ENCODE measurements around the gene PROSER2.
"Not testable (repeated sequence)": the region's sequence is repeated elsewhere in the genome, so short reads cannot be mapped to it uniquely, and the experiment has no call there.

Gene PROSER2

GRCh38 chr10:11837372-11838161 lies 14.4 kb downstream of the PROSER2 start:
- no peak for DNase-seq (ENCODE audit: low read depth)

- DNase-seq (ENCODE audit: low read depth), result no peak
Measured at GRCh38 chr10:11838298-11838852, 15.2 kb downstream of the PROSER2 start.

- DNase-seq (ENCODE audit: low read depth), result no peak
Measured at GRCh38 chr10:11841375-11841774, 18.2 kb downstream of the PROSER2 start.

- no peak for DNase-seq (ENCODE audit: low read depth)
Measured at GRCh38 chr10:11842411-11842810, 19.3 kb downstream of the PROSER2 start.

GRCh38 chr10:11845113-11845512 lies 22.0 kb downstream of the PROSER2 start:
- DNase-seq (ENCODE audit: low read depth), result no peak

- DNase-seq (ENCODE audit: low read depth), result no peak
Measured at GRCh38 chr10:11846542-11846941, 23.4 kb downstream of the PROSER2 start.

GRCh38 chr10:11849277-11849676 lies 26.1 kb downstream of the PROSER2 start:
- DNase-seq (ENCODE audit: low read depth), result no peak

GRCh38 chr10:11849911-11850310 lies 26.8 kb downstream of the PROSER2 start:
- DNase-seq (ENCODE audit: low read depth), result no peak

- no peak for DNase-seq (ENCODE audit: low read depth)
Measured at GRCh38 chr10:11851910-11852309, 28.8 kb downstream of the PROSER2 start.

GRCh38 chr10:11852637-11853036 lies 29.5 kb downstream of the PROSER2 start:
- not testable (repeated sequence) for DNase-seq (ENCODE audit: low read depth)

- DNase-seq (ENCODE audit: low read depth), result no peak
Measured at GRCh38 chr10:11853468-11853867, 30.3 kb downstream of the PROSER2 start.

GRCh38 chr10:11854301-11854700 lies 31.1 kb downstream of the PROSER2 start:
- no peak for DNase-seq (ENCODE audit: low read depth)

GRCh38 chr10:11856089-11856488 lies 32.9 kb downstream of the PROSER2 start:
- DNase-seq (ENCODE audit: low read depth), result no peak

GRCh38 chr10:11856678-11857077 lies 33.5 kb downstream of the PROSER2 start:
- no peak for DNase-seq (ENCODE audit: low read depth)

GRCh38 chr10:11858093-11858492 lies 34.9 kb downstream of the PROSER2 start:
- DNase-seq (ENCODE audit: low read depth), result no peak

GRCh38 chr10:11861341-11861740 lies 38.2 kb downstream of the PROSER2 start:
- DNase-seq (ENCODE audit: low read depth), result no peak

- no peak for DNase-seq (ENCODE audit: low read depth)
Measured at GRCh38 chr10:11861811-11862428, 38.8 kb downstream of the PROSER2 start.

GRCh38 chr10:11863353-11864109 lies 40.4 kb downstream of the PROSER2 start:
- DNase-seq (ENCODE audit: low read depth), result no peak

- no peak for DNase-seq (ENCODE audit: low read depth)
Measured at GRCh38 chr10:11864727-11865126, 41.6 kb downstream of the PROSER2 start.

- DNase-seq (ENCODE audit: low read depth), result no peak
Measured at GRCh38 chr10:11865561-11865960, 42.4 kb downstream of the PROSER2 start.

- no peak for DNase-seq (ENCODE audit: low read depth)
Measured at GRCh38 chr10:11866199-11866925, 43.2 kb downstream of the PROSER2 start.

GRCh38 chr10:11869219-11869618 lies 46.1 kb downstream of the PROSER2 start:
- DNase-seq (ENCODE audit: low read depth), result no peak
